WERI-Rb-1 (cell line): Measurements from ENCODE around the gene UNC5C.

Experiments used
- DNase-seq: peaks from one replicate; pipeline ENCODE4 v3.0.0-alpha.2; 2020
- H3K27ac ChIP-seq: fragments of 250-450 bp; sonication (Bioruptor Pico); 2 replicates; pipeline ENCODE4 v1.5.1; 2020; ENCODE audit warnings: mild to moderate bottlenecking, moderate library complexity
- H3K27me3 ChIP-seq: fragments of 250-450 bp; sonication (Bioruptor Pico); 2 replicates; pipeline ENCODE4 v1.5.1; 2021; ENCODE audit warnings: mild to moderate bottlenecking, low read depth, moderate library complexity; ENCODE audit not compliant: insufficient read depth, severe bottlenecking
- H3K36me3 ChIP-seq: fragments of 250-450 bp; sonication (Bioruptor Pico); 2 replicates; pipeline ENCODE4 v1.5.1; 2020; ENCODE audit warnings: mild to moderate bottlenecking, moderate library complexity
- H3K4me3 ChIP-seq: 2 replicates; pipeline ENCODE4 v1.5.1; 2011; ENCODE audit warnings: low read depth, mild to moderate bottlenecking, control low read depth, low read length
- H3K9me3 ChIP-seq: fragments of 250-450 bp; sonication (Bioruptor Pico); 2 replicates; pipeline ENCODE4 v1.5.1; 2021; ENCODE audit warnings: mild to moderate bottlenecking, moderate library complexity; ENCODE audit not compliant: severe bottlenecking
- CTCF ChIP-seq: IDR thresholded peaks from 2 replicates; pipeline ENCODE4 v1.5.1; 2011; ENCODE audit warnings: low read depth, mild to moderate bottlenecking, control low read depth, inconsistent platforms, low read length

The UNC5C gene

GRCh38 chr4:95243892-95244291 lies 304.9 kb downstream of the UNC5C start:
- H3K27me3 ChIP-seq: no peaks in the 10 kb centered on the region
- no peaks in the 10 kb centered on the region for H3K36me3 ChIP-seq
- H3K9me3 ChIP-seq: no peaks in the 10 kb centered on the region
- no peak for TF ChIP-seq CTCF
- no peak overlapping the region for H3K4me3 ChIP-seq
- DNase-seq: no peak
- no peak overlapping the region for H3K27ac ChIP-seq

GRCh38 chr4:95238554-95238953 lies 310.2 kb downstream of the UNC5C start:
- H3K27ac ChIP-seq: no peak overlapping the region
- TF ChIP-seq CTCF: no peak
- no peaks in the 10 kb centered on the region for H3K9me3 ChIP-seq
- no peaks in the 10 kb centered on the region for H3K36me3 ChIP-seq
- no peaks in the 10 kb centered on the region for H3K27me3 ChIP-seq
- DNase-seq: no peak
- no peak overlapping the region for H3K4me3 ChIP-seq

GRCh38 chr4:95232358-95233156 lies 316.2 kb downstream of the UNC5C start:
- no peaks in the 10 kb centered on the region for H3K9me3 ChIP-seq
- no peaks in the 10 kb centered on the region for H3K27me3 ChIP-seq
- no peak overlapping the region for H3K27ac ChIP-seq
- no peaks in the 10 kb centered on the region for H3K36me3 ChIP-seq
- H3K4me3 ChIP-seq: no peak overlapping the region
- TF ChIP-seq CTCF: no peak
- no peak for DNase-seq

- no peak for DNase-seq
- Histone ChIP-seq H3K36me3 (no peaks in the 10 kb centered on the region), H3K4me3 (no peak overlapping the region), H3K27ac (no peak overlapping the region), H3K27me3 (no peaks in the 10 kb centered on the region), H3K9me3 (no peaks in the 10 kb centered on the region)
- no peak for TF ChIP-seq CTCF
These were observed 317.1 kb downstream of the UNC5C start for GRCh38 chr4:95231681-95232080.

- no peak for DNase-seq
- no peak for TF ChIP-seq CTCF
These were observed 322.9 kb downstream of the UNC5C start for GRCh38 chr4:95225849-95226248.

GRCh38 chr4:95224402-95224801 lies 324.4 kb downstream of the UNC5C start:
- H3K36me3 ChIP-seq: no peaks in the 10 kb centered on the region
- no peak for DNase-seq
- H3K27ac ChIP-seq: no peak overlapping the region
- no peak for TF ChIP-seq CTCF
- no peaks in the 10 kb centered on the region for H3K9me3 ChIP-seq
- no peak overlapping the region for H3K4me3 ChIP-seq
- no peaks in the 10 kb centered on the region for H3K27me3 ChIP-seq

More at GRCh38 chr4:95225849-95226248, 322.9 kb downstream of the UNC5C start:
- H3K4me3 ChIP-seq: no peak overlapping the region
- H3K27me3 ChIP-seq: no peaks in the 10 kb centered on the region
- no peaks in the 10 kb centered on the region for H3K36me3 ChIP-seq
- H3K9me3 ChIP-seq: no peaks in the 10 kb centered on the region
- H3K27ac ChIP-seq: no peak overlapping the region
